Body of pancreas (tissue), 4 donors: ENCODE results near the gene ZNF37A. TPM values are rescaled to one million over a fixed set of nuclear protein-coding genes. Genes with fewer than 3 reads are reported as not detected.

Experiments
- ATAC-seq: fragments of 150-250 bp; one replicate; pipeline ENCODE4 v1.9.1; 2016
- DNase-seq, 4 donors: peaks; one replicate each; pipeline ENCODE4 v3.0.0-alpha.2; 2019
- H3K27ac ChIP-seq, 4 donors: fragments of 200-600 bp; sonication (generic); 1 replicate in 3 of 4; 2 replicates in 1 of 4; pipeline versions ENCODE4 v1.5.1 to v1.6.1; 2016 to 2019; ENCODE audit warnings: mild to moderate bottlenecking in 1 of 4, mixed read lengths in 1 of 4, moderate library complexity in 1 of 4
- H3K27me3 ChIP-seq, 2 donors: fragments of 200-600 bp; sonication (generic); one replicate each; pipeline ENCODE4 v1.6.0; 2016; ENCODE audit warnings: mild to moderate bottlenecking in 1 of 2
- H3K36me3 ChIP-seq, 2 donors: fragments of 200-600 bp; sonication (generic); replicated peaks in 1 of 2; 2 replicates each; pipeline ENCODE4 v1.5.1; 2016; ENCODE audit warnings: low read depth in 2 of 2; ENCODE audit not compliant: insufficient read depth in 1 of 2
- H3K4me1 ChIP-seq: fragments of 200-600 bp; sonication (generic); one replicate; pipeline ENCODE4 v1.6.0; 2016
- H3K4me3 ChIP-seq, 2 donors: fragments of 200-600 bp; sonication (generic); 1 replicate in 1 of 2; 2 replicates in 1 of 2; pipeline ENCODE4 v1.5.1; 2016 to 2019
- H3K9me3 ChIP-seq, 3 donors: fragments of 200-600 bp; sonication (generic); 1 replicate in 2 of 3; 2 replicates in 1 of 3; pipeline ENCODE4 v1.5.1; 2016
- CTCF ChIP-seq, 7 experiments: fragments of 450-650 bp in 4 of 7; fragments of 200-600 bp in 3 of 7; sonication (generic) in 3 of 7; IDR thresholded peaks; one replicate each; pipeline ENCODE4 v1.5.1; 2016 to 2019; ENCODE audit warnings: antibody characterized with exemption in 7 of 7
- POLR2A ChIP-seq, 3 donors: fragments of 450-650 bp; IDR thresholded peaks; one replicate each; pipeline ENCODE4 v1.6.1; 2016; ENCODE audit warnings: antibody characterized with exemption in 3 of 3, mild to moderate bottlenecking in 2 of 3
- WGBS, 2 donors: methylation state at CpG; one replicate each; pipeline ENCODE4 v1.1.5; 2017; 5-methylcytosine and 5-hydroxymethylcytosine counted together
- intact Hi-C: fragments of 100-400 bp; cut with DNase I; formaldehyde crosslinking; loops from one replicate; pipeline ENCODE4 v1.15.1; 2023
- small RNA-seq: library from RNA; depleted of rRNA; stranded (forward); fragments of <200 nt; gene quantifications from one replicate; pipeline ENCODE3, GENCODE V24; 2016
- total RNA-seq, 2 donors: library from RNA; depleted of rRNA; stranded (reverse); fragments of >200 nt; gene quantifications; one replicate each; pipeline ENCODE4 v1.1.0, GENCODE V29; 2016

ZNF37A gene
- total RNA-seq, 2 donors from 2014 or later = 21.4 to 23.3 TPM

GRCh38 chr10:38159004-38159403, 64.9 kb downstream of the ZNF37A start:
- no peaks in the 10 kb centered on the region for H3K27me3 ChIP-seq
- DNase-seq (no peak), ATAC-seq (no peak)
- WGBS, 2 donors = 59 to 78% methylated on average over 2 of the region's 2 CpGs
- H3K27ac ChIP-seq = no peak overlapping the region
- no peak overlapping the region for H3K4me3 ChIP-seq
- H3K4me1 ChIP-seq = no peaks in the 10 kb centered on the region
- intact Hi-C loops = no loop called here
- no peaks in the 10 kb centered on the region for H3K36me3 ChIP-seq
- no peak for TF ChIP-seq POLR2A (IDR thresholded peaks at IDR 0.05)
- no peak for TF ChIP-seq CTCF (IDR thresholded peaks at IDR 0.05)
- peaks cover 0 to 13% (median 0%) of the 10 kb centered on the region in 3 donors for H3K9me3 ChIP-seq

- Histone ChIP-seq H3K27me3 (no peaks in the 10 kb centered on the region), H3K4me1 (no peaks in the 10 kb centered on the region), H3K4me3 (no peak overlapping the region), H3K27ac (no peak overlapping the region), H3K36me3 (no peaks in the 10 kb centered on the region), H3K9me3 (peaks cover 0 to 9% (median 0%) of the 10 kb centered on the region in 3 donors)
- TF ChIP-seq CTCF (IDR thresholded peaks at IDR 0.05) = no peak
- no peak for TF ChIP-seq POLR2A (IDR thresholded peaks at IDR 0.05)
- WGBS, 2 donors = 16 to 19% methylated on average over 1 of the region's 1 CpG
- intact Hi-C loops = no loop called here
- ATAC-seq (no peak), DNase-seq (no peak)
Observed at GRCh38 chr10:38163617-38164016, 69.5 kb downstream of the ZNF37A start.

GRCh38 chr10:38174336-38174735, 80.2 kb downstream of the ZNF37A start:
- 33 to 43% methylated on average over 2 of the region's 2 CpGs for WGBS, 2 donors
- Histone ChIP-seq H3K4me3 (no peak overlapping the region), H3K27me3 (no peaks in the 10 kb centered on the region), H3K36me3 (no peaks in the 10 kb centered on the region), H3K4me1 (no peaks in the 10 kb centered on the region), H3K9me3 (no peaks in the 10 kb centered on the region), H3K27ac (no peak overlapping the region)
- TF ChIP-seq POLR2A (IDR thresholded peaks at IDR 0.05) (no peak), CTCF (IDR thresholded peaks at IDR 0.05) (no peak)
- ATAC-seq (no peak), DNase-seq (no peak)
- intact Hi-C loops = no loop called here

GRCh38 chr10:38184477-38184876, 90.3 kb downstream of the ZNF37A start:
- H3K36me3 ChIP-seq = no peaks in the 10 kb centered on the region
- H3K4me1 ChIP-seq = no peaks in the 10 kb centered on the region
- 16 to 18% methylated on average over 1 of the region's 1 CpG for WGBS, 2 donors
- H3K4me3 ChIP-seq = no peak overlapping the region
- H3K27me3 ChIP-seq = no peaks in the 10 kb centered on the region
- no peaks in the 10 kb centered on the region for H3K9me3 ChIP-seq
- no peak for TF ChIP-seq CTCF (IDR thresholded peaks at IDR 0.05)
- TF ChIP-seq POLR2A (IDR thresholded peaks at IDR 0.05) = no peak
- DNase-seq = no peak
- no peak overlapping the region for H3K27ac ChIP-seq
- ATAC-seq = no peak
- intact Hi-C loops = no loop called here

Small RNA genes within 50 kb of the gene (small RNA-seq; reads per million reads assigned to genes)
- gene AL117339.2 (not detected), gene AL161931.1 (not detected), gene FXYD6P2 (not detected)

Other genes with a start within 250 kb of the ZNF37A start
- gene ZNF248, start 236.7 kb upstream of the ZNF37A start, total RNA-seq = 10 to 100 TPM; 10.6 to 14.2 TPM
- gene ZNF25, start 117.7 kb upstream of the ZNF37A start, total RNA-seq = 1 to 10 TPM; 4.3 to 9.1 TPM
- 10 to 100 TPM; 20.4 to 25.7 TPM for gene ZNF33A, start 83.7 kb upstream of the ZNF37A start, total RNA-seq